ENCODE data around the gene SP3. TPM values are rescaled to one million over a fixed set of nuclear protein-coding genes. Genes with fewer than 3 reads are reported as not detected.

Gene SP3
- total and polyA plus RNA-seq, 9 of the 15 experiments (the other 6 are each of a cell fraction or from before 2014, with no cell fraction given): 12.0 to 106 (median 74.9) TPM

DNA sequence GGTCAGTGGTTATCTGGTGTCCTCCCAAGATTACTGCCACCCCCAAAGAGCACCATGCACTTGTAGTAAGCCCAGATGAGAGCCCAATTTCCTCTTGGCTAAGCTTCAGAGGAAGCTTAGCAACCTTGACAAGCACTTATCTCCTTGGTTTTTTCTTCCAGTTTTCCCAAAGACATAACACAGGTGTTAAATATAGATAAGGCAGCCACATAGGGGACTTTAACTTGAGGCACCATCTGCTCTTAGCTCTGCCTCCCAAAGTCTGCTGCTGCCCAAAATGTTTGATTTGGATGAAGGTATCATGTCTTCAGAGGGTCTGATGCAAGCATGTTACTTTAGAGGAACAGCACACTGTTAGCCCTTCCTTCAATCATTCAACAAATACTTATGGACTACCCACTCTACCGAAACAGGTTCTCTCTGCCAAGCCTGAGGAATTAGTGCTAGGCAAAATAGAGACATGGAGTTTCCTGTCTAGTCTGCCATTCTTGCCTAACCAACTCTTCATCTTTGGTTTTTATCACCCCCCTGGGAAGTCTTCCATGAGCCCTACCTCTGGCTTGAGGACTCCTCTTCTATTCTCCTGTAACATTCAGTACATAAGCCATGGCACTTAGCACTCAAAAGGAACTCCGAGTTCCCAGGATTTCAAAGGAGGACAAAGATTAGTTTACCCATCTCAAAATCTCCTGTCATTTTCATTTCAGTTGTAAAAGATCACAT lies 73.7 kb downstream of the SP3 start (continued):
- no peak for TF ChIP-seq SREBF2 (CRISPR knock-in tag; IDR thresholded peaks at IDR 0.05)
- TF ChIP-seq MAFK (IDR thresholded peaks at IDR 0.05; ENCODE audit: low read length): no peak
- TF ChIP-seq, protein P1, sequence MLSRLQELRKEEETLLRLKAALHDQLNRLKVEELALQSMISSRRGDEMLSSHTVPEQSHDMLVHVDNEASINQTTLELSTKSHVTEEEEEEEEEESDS (CRISPR knock-in tag; IDR thresholded peaks at IDR 0.05): no peak
- no peak for TF ChIP-seq ZNF696 (CRISPR knock-in tag; conservative IDR thresholded peaks at IDR 0.05)
- TF ChIP-seq, protein P2, sequence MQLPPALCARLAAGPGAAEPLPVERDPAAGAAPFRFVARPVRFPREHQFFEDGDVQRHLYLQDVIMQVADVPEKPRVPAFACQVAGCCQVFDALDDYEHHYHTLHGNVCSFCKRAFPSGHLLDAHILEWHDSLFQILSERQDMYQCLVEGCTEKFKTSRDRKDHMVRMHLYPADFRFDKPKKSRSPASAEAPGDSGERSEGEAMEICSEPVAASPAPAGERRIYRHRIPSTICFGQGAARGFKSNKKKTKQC (CRISPR knock-in tag; IDR thresholded peaks at IDR 0.05): no peak
- peak; percentile 20; the same call in 1 of the 2 replicates for TF ChIP-seq TCF7 (IDR thresholded peaks at IDR 0.05; ENCODE audit: borderline replicate concordance)
- TF ChIP-seq, protein P3, sequence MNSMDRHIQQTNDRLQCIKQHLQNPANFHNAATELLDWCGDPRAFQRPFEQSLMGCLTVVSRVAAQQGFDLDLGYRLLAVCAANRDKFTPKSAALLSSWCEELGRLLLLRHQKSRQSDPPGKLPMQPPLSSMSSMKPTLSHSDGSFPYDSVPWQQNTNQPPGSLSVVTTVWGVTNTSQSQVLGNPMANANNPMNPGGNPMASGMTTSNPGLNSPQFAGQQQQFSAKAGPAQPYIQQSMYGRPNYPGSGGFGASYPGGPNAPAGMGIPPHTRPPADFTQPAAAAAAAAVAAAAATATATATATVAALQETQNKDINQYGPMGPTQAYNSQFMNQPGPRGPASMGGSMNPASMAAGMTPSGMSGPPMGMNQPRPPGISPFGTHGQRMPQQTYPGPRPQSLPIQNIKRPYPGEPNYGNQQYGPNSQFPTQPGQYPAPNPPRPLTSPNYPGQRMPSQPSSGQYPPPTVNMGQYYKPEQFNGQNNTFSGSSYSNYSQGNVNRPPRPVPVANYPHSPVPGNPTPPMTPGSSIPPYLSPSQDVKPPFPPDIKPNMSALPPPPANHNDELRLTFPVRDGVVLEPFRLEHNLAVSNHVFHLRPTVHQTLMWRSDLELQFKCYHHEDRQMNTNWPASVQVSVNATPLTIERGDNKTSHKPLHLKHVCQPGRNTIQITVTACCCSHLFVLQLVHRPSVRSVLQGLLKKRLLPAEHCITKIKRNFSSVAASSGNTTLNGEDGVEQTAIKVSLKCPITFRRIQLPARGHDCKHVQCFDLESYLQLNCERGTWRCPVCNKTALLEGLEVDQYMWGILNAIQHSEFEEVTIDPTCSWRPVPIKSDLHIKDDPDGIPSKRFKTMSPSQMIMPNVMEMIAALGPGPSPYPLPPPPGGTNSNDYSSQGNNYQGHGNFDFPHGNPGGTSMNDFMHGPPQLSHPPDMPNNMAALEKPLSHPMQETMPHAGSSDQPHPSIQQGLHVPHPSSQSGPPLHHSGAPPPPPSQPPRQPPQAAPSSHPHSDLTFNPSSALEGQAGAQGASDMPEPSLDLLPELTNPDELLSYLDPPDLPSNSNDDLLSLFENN (IDR thresholded peaks at IDR 0.05; ENCODE audit: low read depth in 2 of 2, low read length in 2 of 2): peak in 1 of 2 experiments; percentile 85; a peak in 2 of 4 replicates
- no peak for TF ChIP-seq NFXL1 (CRISPR knock-in tag; IDR thresholded peaks at IDR 0.05)
- no peak for TF ChIP-seq FOS (IDR thresholded peaks at IDR 0.05; ENCODE audit: extremely low read depth, insufficient read length)
- peak; percentile 92 for TF ChIP-seq CTBP1 (IDR thresholded peaks at IDR 0.05; ENCODE audit: borderline replicate concordance)
- TF ChIP-seq JUNB (CRISPR knock-in tag; conservative IDR thresholded peaks at IDR 0.05): no peak
- no peak for TF ChIP-seq ZNF165 (CRISPR knock-in tag; IDR thresholded peaks at IDR 0.05; ENCODE audit: borderline replicate concordance)
- no peak for TF ChIP-seq FOXA3 (CRISPR knock-in tag; conservative IDR thresholded peaks at IDR 0.05 in 1 of 2, IDR thresholded peaks at IDR 0.05 in 1 of 2)
- TF ChIP-seq ELF1 (tag; IDR thresholded peaks at IDR 0.05): no peak
- no peak for TF ChIP-seq RBM14 (IDR thresholded peaks at IDR 0.05; ENCODE audit: borderline replicate concordance, insufficient read depth, low read depth, low read length)
- TF ChIP-seq, protein P4, sequence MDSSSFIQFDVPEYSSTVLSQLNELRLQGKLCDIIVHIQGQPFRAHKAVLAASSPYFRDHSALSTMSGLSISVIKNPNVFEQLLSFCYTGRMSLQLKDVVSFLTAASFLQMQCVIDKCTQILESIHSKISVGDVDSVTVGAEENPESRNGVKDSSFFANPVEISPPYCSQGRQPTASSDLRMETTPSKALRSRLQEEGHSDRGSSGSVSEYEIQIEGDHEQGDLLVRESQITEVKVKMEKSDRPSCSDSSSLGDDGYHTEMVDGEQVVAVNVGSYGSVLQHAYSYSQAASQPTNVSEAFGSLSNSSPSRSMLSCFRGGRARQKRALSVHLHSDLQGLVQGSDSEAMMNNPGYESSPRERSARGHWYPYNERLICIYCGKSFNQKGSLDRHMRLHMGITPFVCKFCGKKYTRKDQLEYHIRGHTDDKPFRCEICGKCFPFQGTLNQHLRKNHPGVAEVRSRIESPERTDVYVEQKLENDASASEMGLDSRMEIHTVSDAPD (CRISPR knock-in tag; IDR thresholded peaks at IDR 0.05): no peak
- TF ChIP-seq, protein P5, sequence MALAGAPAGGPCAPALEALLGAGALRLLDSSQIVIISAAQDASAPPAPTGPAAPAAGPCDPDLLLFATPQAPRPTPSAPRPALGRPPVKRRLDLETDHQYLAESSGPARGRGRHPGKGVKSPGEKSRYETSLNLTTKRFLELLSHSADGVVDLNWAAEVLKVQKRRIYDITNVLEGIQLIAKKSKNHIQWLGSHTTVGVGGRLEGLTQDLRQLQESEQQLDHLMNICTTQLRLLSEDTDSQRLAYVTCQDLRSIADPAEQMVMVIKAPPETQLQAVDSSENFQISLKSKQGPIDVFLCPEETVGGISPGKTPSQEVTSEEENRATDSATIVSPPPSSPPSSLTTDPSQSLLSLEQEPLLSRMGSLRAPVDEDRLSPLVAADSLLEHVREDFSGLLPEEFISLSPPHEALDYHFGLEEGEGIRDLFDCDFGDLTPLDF (CRISPR knock-in tag; IDR thresholded peaks at IDR 0.05): no peak
- TF ChIP-seq KHSRP (IDR thresholded peaks at IDR 0.05): no peak
- TF ChIP-seq ZNF124 (CRISPR knock-in tag; IDR thresholded peaks at IDR 0.05): no peak

Measured in K562 (cell line).